DND-41 (cell line): ENCODE results near the gene PITPNM2.

Source experiments
- ATAC-seq: fragments of 200-7000 bp; cut with Tn5 transposase; 3 replicates; pipeline ENCODE4 v1.9.1; 2021; ENCODE audit warnings: low read depth; ENCODE audit not compliant: insufficient read depth
- DNase-seq: peaks from one replicate; pipeline ENCODE4 v3.0.0-alpha.2; 2020
- H2AFZ ChIP-seq: 2 replicates; pipeline ENCODE4 v1.6.0; 2012; ENCODE audit warnings: low read depth, low read length
- H3K27ac ChIP-seq: 2 replicates; pipeline ENCODE4 v1.5.1; 2012; ENCODE audit warnings: low read length, inconsistent platforms
- H3K27me3 ChIP-seq: fragments of 200-600 bp; sonication (generic); 2 replicates; pipeline ENCODE4 v1.6.0; 2012; ENCODE audit warnings: low read length, mild to moderate bottlenecking, inconsistent platforms; ENCODE audit not compliant: insufficient read depth, poor library complexity
- H3K36me3 ChIP-seq: 2 replicates; pipeline ENCODE4 v1.5.1; 2012; ENCODE audit warnings: low read length, inconsistent platforms; ENCODE audit not compliant: insufficient read depth
- H3K4me1 ChIP-seq: 2 replicates; pipeline ENCODE4 v1.5.1; 2012; ENCODE audit warnings: mild to moderate bottlenecking, low read length; ENCODE audit not compliant: insufficient read depth
- H3K4me2 ChIP-seq: 2 replicates; pipeline ENCODE4 v1.6.0; 2012; ENCODE audit warnings: mild to moderate bottlenecking, moderate library complexity, low read length, inconsistent platforms; ENCODE audit not compliant: insufficient read depth
- H3K4me3 ChIP-seq, 2 experiments: fragments of 200-600 bp in 1 of 2; shearing (Covaris generic) in 1 of 2; 2 replicates each; pipeline ENCODE4 v1.5.1; 2012 to 2016; ENCODE audit warnings: inconsistent platforms in 2 of 2, low read length in 2 of 2, mild to moderate bottlenecking in 2 of 2, low read depth in 1 of 2, moderate library complexity in 1 of 2
- H3K79me2 ChIP-seq: 2 replicates; pipeline ENCODE4 v1.6.0; 2012; ENCODE audit warnings: low read length, inconsistent platforms; ENCODE audit not compliant: insufficient read depth
- H3K9ac ChIP-seq: 2 replicates; pipeline ENCODE4 v1.6.0; 2012; ENCODE audit warnings: low read depth, mild to moderate bottlenecking, inconsistent platforms, low read length, moderate library complexity
- H3K9me3 ChIP-seq: 2 replicates; pipeline ENCODE4 v1.5.1; 2012; ENCODE audit warnings: low read length, moderate library complexity, mild to moderate bottlenecking, inconsistent platforms; ENCODE audit not compliant: insufficient read depth, severe bottlenecking
- H4K20me1 ChIP-seq: 2 replicates; pipeline ENCODE4 v1.6.0; 2012; ENCODE audit warnings: low read length; ENCODE audit not compliant: insufficient read depth
- EZH2 ChIP-seq: IDR thresholded peaks from 3 replicates; pipeline ENCODE4 v1.6.1; 2012; ENCODE audit warnings: borderline replicate concordance, low read depth, mild to moderate bottlenecking, moderate library complexity, low read length, inconsistent platforms; ENCODE audit not compliant: severe bottlenecking
- TF ChIP-seq, protein P1 (sequence below): IDR thresholded peaks from 2 replicates; pipeline ENCODE4 v1.5.1; 2012; ENCODE audit warnings: borderline replicate concordance, low read length, moderate library complexity, mild to moderate bottlenecking; ENCODE audit not compliant: poor library complexity, severe bottlenecking; ENCODE audit errors: extremely low read depth

The PITPNM2 gene

DNA sequence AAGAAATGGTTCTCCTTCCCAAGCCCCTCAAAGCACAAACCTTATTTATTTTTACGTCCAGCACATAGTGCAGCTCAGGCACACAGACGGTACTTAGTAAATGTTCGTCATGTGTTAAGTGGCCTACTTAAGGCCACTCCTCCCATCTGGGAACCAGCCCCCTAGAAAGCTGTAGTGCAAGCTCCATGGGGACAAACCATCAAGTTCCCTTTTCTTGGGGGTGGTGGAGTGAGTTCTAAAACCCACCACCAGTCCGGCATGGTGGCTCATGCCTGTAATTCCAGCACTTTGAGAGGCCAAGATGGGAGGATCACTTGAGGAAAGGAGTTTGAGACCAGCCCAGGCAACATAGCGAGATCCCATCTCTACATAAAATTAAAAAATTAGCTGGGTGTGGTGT is 49.4 kb downstream of the PITPNM2 start:
- no peaks in the 10 kb centered on the region for H3K36me3 ChIP-seq
- no peak overlapping the region for H3K4me2 ChIP-seq
- no peaks in the 10 kb centered on the region for H4K20me1 ChIP-seq
- no peak overlapping the region for H3K27ac ChIP-seq
- DNase-seq: no peak
- H3K9ac ChIP-seq: no peak overlapping the region
- H2AFZ ChIP-seq: no peak overlapping the region
- no peaks in the 10 kb centered on the region for H3K79me2 ChIP-seq
- TF ChIP-seq, protein P1, sequence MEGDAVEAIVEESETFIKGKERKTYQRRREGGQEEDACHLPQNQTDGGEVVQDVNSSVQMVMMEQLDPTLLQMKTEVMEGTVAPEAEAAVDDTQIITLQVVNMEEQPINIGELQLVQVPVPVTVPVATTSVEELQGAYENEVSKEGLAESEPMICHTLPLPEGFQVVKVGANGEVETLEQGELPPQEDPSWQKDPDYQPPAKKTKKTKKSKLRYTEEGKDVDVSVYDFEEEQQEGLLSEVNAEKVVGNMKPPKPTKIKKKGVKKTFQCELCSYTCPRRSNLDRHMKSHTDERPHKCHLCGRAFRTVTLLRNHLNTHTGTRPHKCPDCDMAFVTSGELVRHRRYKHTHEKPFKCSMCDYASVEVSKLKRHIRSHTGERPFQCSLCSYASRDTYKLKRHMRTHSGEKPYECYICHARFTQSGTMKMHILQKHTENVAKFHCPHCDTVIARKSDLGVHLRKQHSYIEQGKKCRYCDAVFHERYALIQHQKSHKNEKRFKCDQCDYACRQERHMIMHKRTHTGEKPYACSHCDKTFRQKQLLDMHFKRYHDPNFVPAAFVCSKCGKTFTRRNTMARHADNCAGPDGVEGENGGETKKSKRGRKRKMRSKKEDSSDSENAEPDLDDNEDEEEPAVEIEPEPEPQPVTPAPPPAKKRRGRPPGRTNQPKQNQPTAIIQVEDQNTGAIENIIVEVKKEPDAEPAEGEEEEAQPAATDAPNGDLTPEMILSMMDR: no peak
- TF ChIP-seq EZH2: no peak
- H3K9me3 ChIP-seq: no peaks in the 10 kb centered on the region
- no peaks in the 10 kb centered on the region for H3K27me3 ChIP-seq
- ATAC-seq: no peak
- H3K4me3 ChIP-seq: no peak overlapping the region
- no peaks in the 10 kb centered on the region for H3K4me1 ChIP-seq
